H1 (cell line): Measurements from ENCODE around the gene PLA2G4D. TPM values are rescaled to one million over a fixed set of nuclear protein-coding genes. Genes with fewer than 3 reads are reported as not detected.

Source experiments
- GTF2F1 ChIP-seq: IDR thresholded peaks from 2 replicates; pipeline ENCODE4 v1.6.1; 2012; ENCODE audit warnings: low read depth, low read length, improper control_type of control experiment, borderline replicate concordance
- HDAC6 ChIP-seq: IDR thresholded peaks from one replicate; pipeline ENCODE4 v1.7.1; 2012; ENCODE audit warnings: low read depth, mild to moderate bottlenecking, inconsistent platforms, low read length, moderate library complexity
- KDM4A ChIP-seq: IDR thresholded peaks from one replicate; pipeline ENCODE4 v1.7.1; 2012; ENCODE audit warnings: low read depth, mild to moderate bottlenecking, moderate library complexity, low read length, inconsistent platforms; ENCODE audit not compliant: severe bottlenecking
- PHF8 ChIP-seq: fragments of 200-600 bp; sonication (generic); conservative IDR thresholded peaks from 2 replicates; pipeline ENCODE4 v1.7.1; 2012; ENCODE audit warnings: low read depth, mild to moderate bottlenecking, inconsistent platforms, low read length, moderate library complexity
- SP4 ChIP-seq: IDR thresholded peaks from 2 replicates; pipeline ENCODE4 v1.6.1; 2012; ENCODE audit warnings: low read length, inconsistent platforms
- polyA plus RNA-seq, 7 experiments: library from polyadenylated mRNA; depleted of rRNA in 3 of 7; stranded (reverse) in 5 of 7; unstranded in 2 of 7; fragments of >200 nt in 5 of 7; fragments of 200-250 nt in 2 of 7; gene quantifications; 1 replicate in 5 of 7; 2 replicates in 1 of 7; 4 replicates in 1 of 7; pipeline versions ENCODE4 v1.2.1 to v1.2.3, GENCODE V29; 2011 to 2013; ENCODE audit warnings: missing spikeins in 2 of 7, mixed read lengths in 2 of 7
- total RNA-seq: library from RNA; stranded (reverse); fragmentation: NEBNext Ultra II Directional; extraction: Animal tissue kit (Norgen Biotek cat#: 25700); gene quantifications from 2 replicates; pipeline ENCODE4 v1.2.1, GENCODE V29; 2021

The PLA2G4D gene
- total and polyA plus RNA-seq, 2 of the 8 experiments (the other 6 are each of a cell fraction or from before 2014, with no cell fraction given): 0.07 to 0.18 TPM

GRCh38 chr15:42085236-42085605 is 9.1 kb downstream of the PLA2G4D start (continued):
- TF ChIP-seq KDM4A: no peak
- no peak for TF ChIP-seq SP4
- no peak for TF ChIP-seq HDAC6
- no peak for TF ChIP-seq PHF8
- no peak for TF ChIP-seq GTF2F1
